H1 (cell line): ENCODE measurements around the gene TMEM39A.

Experiments used
- CTCF ChIP-seq, 3 experiments: IDR thresholded peaks; 1 replicate in 2 of 3; 2 replicates in 1 of 3; pipeline versions ENCODE4 v1.5.1 to v1.6.1; 2011; ENCODE audit warnings: low read length in 3 of 3, mild to moderate bottlenecking in 3 of 3, inconsistent platforms in 2 of 3, low read depth in 1 of 3, moderate library complexity in 1 of 3; ENCODE audit not compliant: insufficient read depth in 1 of 3; ENCODE audit errors: control extremely low read depth in 1 of 3
- E2F6 ChIP-seq: IDR thresholded peaks from 2 replicates; pipeline ENCODE4 v1.6.1; 2012; ENCODE audit warnings: inconsistent platforms
- HDAC2 ChIP-seq, 2 experiments: fragments of 300-600 bp in 1 of 2; sonication (generic) in 1 of 2; IDR thresholded peaks; 2 replicates each; pipeline ENCODE4 v1.6.1; 2011 to 2012; ENCODE audit warnings: low read depth in 2 of 2, low read length in 2 of 2, mild to moderate bottlenecking in 2 of 2, moderate library complexity in 2 of 2, borderline replicate concordance in 1 of 2, inconsistent platforms in 1 of 2
- JUN ChIP-seq: IDR thresholded peaks from 2 replicates; pipeline ENCODE4 v1.6.1; 2011; ENCODE audit warnings: low read depth, mild to moderate bottlenecking, improper control_type of control experiment, low read length
- POLR2AphosphoS5 ChIP-seq: IDR thresholded peaks from 2 replicates; pipeline ENCODE4 v1.6.1; 2011; ENCODE audit warnings: low read depth, low read length
- RAD21 ChIP-seq, 2 experiments: IDR thresholded peaks in 1 of 2; conservative IDR thresholded peaks in 1 of 2; 2 replicates each; pipeline ENCODE4 v1.6.1; 2011; ENCODE audit warnings: low read depth in 2 of 2, low read length in 2 of 2, improper control_type of control experiment in 1 of 2, inconsistent platforms in 1 of 2, mild to moderate bottlenecking in 1 of 2, moderate library complexity in 1 of 2
- RXRA ChIP-seq: IDR thresholded peaks from 2 replicates; pipeline ENCODE4 v1.6.1; 2011; ENCODE audit warnings: low read depth, mild to moderate bottlenecking, low read length, moderate library complexity; ENCODE audit not compliant: insufficient read depth
- SP1 ChIP-seq: IDR thresholded peaks from 2 replicates; pipeline ENCODE4 v1.6.1; 2011; ENCODE audit warnings: low read depth, low read length
- SUZ12 ChIP-seq: fragments of 200-600 bp; sonication (generic); IDR thresholded peaks from 2 replicates; pipeline ENCODE4 v1.6.1; 2012; ENCODE audit warnings: mild to moderate bottlenecking, inconsistent platforms, low read length, moderate library complexity, mixed read lengths
- TAF7 ChIP-seq: optimal IDR thresholded peaks from 2 replicates; pipeline ENCODE3; 2011; ENCODE audit warnings: low read depth, mild to moderate bottlenecking, inconsistent platforms, low read length, moderate library complexity, borderline replicate concordance
- USF2 ChIP-seq: IDR thresholded peaks from 2 replicates; pipeline ENCODE4 v1.6.1; 2011; ENCODE audit warnings: low read length, improper control_type of control experiment
- YY1 ChIP-seq: IDR thresholded peaks from 2 replicates; pipeline ENCODE4 v1.6.1; 2011; ENCODE audit warnings: low read depth, mild to moderate bottlenecking, low read length

GRCh38 chr3:119420196-119420595, 43.2 kb downstream of the TMEM39A start:
- TF ChIP-seq POLR2AphosphoS5, result no peak
- no peak for TF ChIP-seq USF2
- TF ChIP-seq RAD21 (IDR thresholded peaks at IDR 0.05 in 1 of 2, conservative IDR thresholded peaks at IDR 0.05 in 1 of 2; ENCODE audit: low read depth in 2 of 2, low read length in 2 of 2), result peak; percentile 56 to 73; a peak in 3 of 4 replicates
- TF ChIP-seq CTCF (IDR thresholded peaks at IDR 0.05; ENCODE audit: control extremely low read depth in 1 of 3, insufficient read depth in 1 of 3, low read depth in 1 of 3, low read length in 3 of 3), result peak; percentile 27 to 74 (median 62)
- TF ChIP-seq SUZ12, result no peak
- no peak for TF ChIP-seq HDAC2 (IDR thresholded peaks at IDR 0.05; ENCODE audit: borderline replicate concordance in 1 of 2, low read depth in 2 of 2, low read length in 2 of 2)
- TF ChIP-seq E2F6, result no peak
- no peak for TF ChIP-seq JUN
- TF ChIP-seq RXRA, result no peak
- peak; percentile 45; the same call in 1 of the 2 replicates for TF ChIP-seq YY1
- TF ChIP-seq SP1, result no peak
- TF ChIP-seq TAF7, result no peak
